Measurements from ENCODE around the gene SEBOX. TPM values are rescaled to one million over a fixed set of nuclear protein-coding genes. Genes with fewer than 3 reads are reported as not detected.

Gene SEBOX
- polyA plus RNA-seq, 2 of the 4 experiments (the other 2 are of a cell fraction) = not detected

- ChIA-PET CTCF (interaction anchor here (0.7 to 7.0 kb wide), 13 partner anchors 10 to 110 kb away, joined by 3 to 41 read pairs (median 7); partner anchors contain the start of genes POLDIP2, TMEM97 and VTN), POLR2A (interaction anchor here (0.6 to 2.1 kb wide), 22 partner anchors 10 to 444 kb away, joined by 3 to 65 read pairs (median 4); partner anchors contain the start of genes POLDIP2, SARM1, SEBOX and SLC46A1)
- FAIRE-seq (peak; percentile 46), ATAC-seq (peak; percentile 54 to 61), DNase-seq (ENCODE audit: low read depth in 1 of 2, low spot score in 1 of 2) (peak; percentile 77 to 85)
- no peaks in the 10 kb centered on the region for H3K9me3 ChIP-seq
- H3K4me2 ChIP-seq = peak overlapping the region; percentile 94
- peak overlapping the region; percentile 87 to 92 for H3K27ac ChIP-seq
- peaks cover 31% of the 10 kb centered on the region for H3K4me1 ChIP-seq
- TF ChIP-seq ESRRA (IDR thresholded peaks at IDR 0.05; ENCODE audit: borderline replicate concordance, low read length) (no peak), PHF8 (IDR thresholded peaks at IDR 0.05; ENCODE audit: borderline replicate concordance, low read depth) (peak; percentile 11), POLR2AphosphoS2 (conservative IDR thresholded peaks at IDR 0.05; ENCODE audit: low read length) (peak; percentile 72; the same call in 1 of the 2 replicates), ZFP36 (IDR thresholded peaks at IDR 0.05; ENCODE audit: borderline replicate concordance, partially characterized antibody) (no peak), TFCP2L1 (CRISPR knock-in tag; IDR thresholded peaks at IDR 0.05) (peak; percentile 85; the same call in 1 of the 2 replicates), MYC (IDR thresholded peaks at IDR 0.05; ENCODE audit: borderline replicate concordance, low read length) (0 out of 2 replicates have a peak, but pooled peaks have one; percentile 35), TP53 (CRISPR knock-in tag; IDR thresholded peaks at IDR 0.05) (0 out of 2 replicates have a peak, but pooled peaks have one; percentile 36), HDAC2 (IDR thresholded peaks at IDR 0.05) (no peak), POLR2A (IDR thresholded peaks at IDR 0.05; ENCODE audit: low read length) (no peak), HOXB5 (CRISPR knock-in tag; IDR thresholded peaks at IDR 0.05) (peak; percentile 50; the same call in 1 of the 2 replicates), USF2 (IDR thresholded peaks at IDR 0.05) (0 out of 2 replicates have a peak, but pooled peaks have one; percentile 31), FOSB (CRISPR knock-in tag; IDR thresholded peaks at IDR 0.05) (0 out of 2 replicates have a peak, but pooled peaks have one; percentile 49), RFX5 (IDR thresholded peaks at IDR 0.05) (no peak)
- TF ChIP-seq, protein P1, sequence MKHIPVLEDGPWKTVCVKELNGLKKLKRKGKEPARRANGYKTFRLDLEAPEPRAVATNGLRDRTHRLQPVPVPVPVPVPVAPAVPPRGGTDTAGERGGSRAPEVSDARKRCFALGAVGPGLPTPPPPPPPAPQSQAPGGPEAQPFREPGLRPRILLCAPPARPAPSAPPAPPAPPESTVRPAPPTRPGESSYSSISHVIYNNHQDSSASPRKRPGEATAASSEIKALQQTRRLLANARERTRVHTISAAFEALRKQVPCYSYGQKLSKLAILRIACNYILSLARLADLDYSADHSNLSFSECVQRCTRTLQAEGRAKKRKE (CRISPR knock-in tag; IDR thresholded peaks at IDR 0.05; ENCODE audit: low read depth) = no peak
- WGBS (ENCODE audit: missing lambda C conversion rate) = 2% methylated on average over 29 of the region's 29 CpGs
- H3K4me3 ChIP-seq = peak overlapping the region; percentile 86
Measured at GRCh38 chr17:28335959-28336871, 28.8 kb downstream of the SEBOX start.

- Histone ChIP-seq H3K27ac (peak within 1 kb of the TSS; percentile 87 to 92), H3K9me3 (no peaks in the 10 kb centered on the region), H3K4me2 (peak within 1 kb of the TSS; percentile 94), H3K4me3 (peak within 1 kb of the TSS; percentile 86), H3K4me1 (peaks cover 31% of the 10 kb centered on the region)
- ChIA-PET POLR2A (interaction anchor here (0.6 to 2.1 kb wide), 24 partner anchors 11 to 443 kb away, joined by 3 to 65 read pairs (median 3); partner anchors contain the start of genes POLDIP2, SARM1, SLC46A1 and TMEM97), CTCF (interaction anchor here (0.7 to 7.0 kb wide), 14 partner anchors 9 to 109 kb away, joined by 3 to 41 read pairs (median 8); partner anchors contain the start of genes POLDIP2, TMEM97 and VTN)
- 1% methylated on average over 42 of the region's 62 CpGs for WGBS (ENCODE audit: missing lambda C conversion rate)
- DNase-seq (ENCODE audit: low read depth in 1 of 2, low spot score in 1 of 2) (peak; percentile 98 to 100), FAIRE-seq (peak; percentile 87), ATAC-seq (peak; percentile 91 to 96)
- TF ChIP-seq EHF (CRISPR knock-in tag; IDR thresholded peaks at IDR 0.05) (no peak), TFCP2L1 (CRISPR knock-in tag; IDR thresholded peaks at IDR 0.05) (no peak), POLR2AphosphoS2 (conservative IDR thresholded peaks at IDR 0.05; ENCODE audit: low read length) (no peak), JUN (IDR thresholded peaks at IDR 0.05) (peak; percentile 64 to 89; a peak in 4 of 5 replicates), RFX5 (IDR thresholded peaks at IDR 0.05) (peak; percentile 81), HEYL (CRISPR knock-in tag; IDR thresholded peaks at IDR 0.05) (no peak), CHD2 (IDR thresholded peaks at IDR 0.05; ENCODE audit: low read length, partially characterized antibody) (no peak), CTCF (IDR thresholded peaks at IDR 0.05) (no peak), HOXB13 (CRISPR knock-in tag; IDR thresholded peaks at IDR 0.05; ENCODE audit: low read depth) (no peak), RAD21 (conservative IDR thresholded peaks at IDR 0.05 in 1 of 2, IDR thresholded peaks at IDR 0.05 in 1 of 2) (no peak; a peak in 1 of 5 replicates), NFE2L2 (conservative IDR thresholded peaks at IDR 0.05; ENCODE audit: low read length) (no peak), PHF8 (IDR thresholded peaks at IDR 0.05; ENCODE audit: borderline replicate concordance, low read depth) (peak; percentile 94), EP300 (IDR thresholded peaks at IDR 0.05) (no peak), KDM1A (IDR thresholded peaks at IDR 0.05; ENCODE audit: low read depth) (no peak), NR3C1 (IDR thresholded peaks at IDR 0.05) (no peak), ELK1 (IDR thresholded peaks at IDR 0.05; ENCODE audit: low read depth, low read length) (no peak), CEBPB (IDR thresholded peaks at IDR 0.05) (peak in 1 of 2 experiments; percentile 20; a peak in 1 of 4 replicates)
- TF ChIP-seq, protein P2, sequence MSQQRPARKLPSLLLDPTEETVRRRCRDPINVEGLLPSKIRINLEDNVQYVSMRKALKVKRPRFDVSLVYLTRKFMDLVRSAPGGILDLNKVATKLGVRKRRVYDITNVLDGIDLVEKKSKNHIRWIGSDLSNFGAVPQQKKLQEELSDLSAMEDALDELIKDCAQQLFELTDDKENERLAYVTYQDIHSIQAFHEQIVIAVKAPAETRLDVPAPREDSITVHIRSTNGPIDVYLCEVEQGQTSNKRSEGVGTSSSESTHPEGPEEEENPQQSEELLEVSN (IDR thresholded peaks at IDR 0.05; ENCODE audit: borderline replicate concordance, low read depth) = no peak
Measured at GRCh38 chr17:28335201-28335958, 29.6 kb downstream of the SEBOX start, which contains the start of the genes IFT20 and TNFAIP1. Gene IFT20, minus strand, starts transcription at chr17:28335472. Its CDS starts 3,487 bp downstream, at chr17:28331985. Gene TNFAIP1, plus strand, starts transcription at chr17:28335761. Its CDS starts 3,761 bp downstream, at chr17:28339522.

All from A549 (cell line).